Stimulated activated CD4-positive, alpha-beta T cell treated with anti-CD3 and anti-CD28 coated beads, Interleukin-4, amount 100 ng/mL, for 1 hour (primary cell): ENCODE results near the gene ADAMTS1.

Source experiments
- DNase-seq: peaks from one replicate; pipeline ENCODE4 v3.0.0-alpha.2; 2020

ADAMTS1 gene

DNA sequence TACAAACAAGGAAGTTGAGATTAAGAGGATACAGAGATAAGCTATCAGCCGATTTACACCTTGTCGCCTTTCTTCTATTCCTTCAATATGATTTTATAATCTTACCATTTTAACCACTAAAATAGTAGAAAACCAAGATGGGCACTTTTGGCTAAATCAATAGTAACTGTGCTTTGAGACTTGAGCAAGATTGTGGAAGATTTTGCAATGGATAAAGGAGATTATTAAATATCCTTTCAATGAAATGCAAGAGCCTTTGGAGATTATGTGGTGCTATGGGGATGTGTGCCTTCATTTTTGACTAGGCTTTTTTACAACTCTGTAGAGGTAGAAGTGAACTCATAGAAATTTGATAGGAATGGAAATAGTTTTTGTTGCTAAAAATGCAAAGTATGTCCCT is 33.7 kb downstream of the ADAMTS1 start:
- DNase-seq: no peak

DNA sequence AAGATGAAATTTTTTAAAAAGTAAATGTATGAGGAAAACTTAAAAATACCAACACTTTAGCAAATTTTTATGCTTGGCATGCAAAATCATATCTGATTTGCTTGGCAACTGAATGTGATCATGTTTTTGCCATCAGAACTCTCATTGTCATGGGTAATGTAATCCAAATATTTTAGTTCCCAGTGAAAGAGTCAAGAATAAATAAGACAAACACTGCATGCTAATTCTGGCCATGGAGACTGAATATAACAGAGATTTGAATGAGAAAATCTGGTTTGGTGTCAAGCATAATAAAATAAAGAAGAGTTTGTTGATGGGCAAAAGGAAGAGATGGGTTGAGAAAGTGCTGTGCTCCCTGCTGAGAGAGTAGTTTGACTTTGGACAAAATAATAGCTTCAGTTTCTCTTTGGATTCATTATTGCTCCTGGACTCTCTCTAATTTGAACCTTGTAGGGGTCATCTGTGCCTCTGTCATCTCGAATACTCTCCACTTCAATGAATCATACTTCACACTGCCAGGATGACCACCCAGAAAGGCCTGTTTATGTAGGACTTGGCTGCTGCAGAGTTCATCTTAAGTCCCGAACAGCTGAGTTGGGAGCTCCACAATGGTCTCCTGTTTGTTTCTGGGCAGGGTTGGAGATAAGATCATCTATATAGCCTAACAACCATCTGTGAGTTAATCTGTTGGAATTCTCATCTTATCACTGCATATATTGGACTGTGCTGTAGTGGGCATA is 34.4 kb downstream of the ADAMTS1 start:
- no peak for DNase-seq

DNA sequence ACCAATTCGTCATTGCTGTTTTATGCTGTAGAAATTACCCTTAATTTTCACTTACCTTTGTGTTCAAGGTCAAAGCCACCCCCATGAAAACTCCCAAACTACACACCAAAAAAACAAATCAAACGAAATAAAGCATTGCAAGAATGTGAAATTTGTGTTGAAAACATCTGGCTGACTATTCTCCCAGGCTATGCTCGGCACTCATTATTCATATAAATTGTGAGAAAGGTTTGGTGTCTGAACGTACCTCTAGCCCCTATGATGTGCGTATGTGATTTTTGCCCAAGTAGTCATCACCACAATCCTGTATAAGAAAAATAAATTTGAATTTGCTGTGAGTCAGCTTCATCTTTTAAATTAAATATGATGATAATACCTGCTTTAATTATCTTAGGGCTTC is 34.9 kb downstream of the ADAMTS1 start:
- DNase-seq: no peak

DNA sequence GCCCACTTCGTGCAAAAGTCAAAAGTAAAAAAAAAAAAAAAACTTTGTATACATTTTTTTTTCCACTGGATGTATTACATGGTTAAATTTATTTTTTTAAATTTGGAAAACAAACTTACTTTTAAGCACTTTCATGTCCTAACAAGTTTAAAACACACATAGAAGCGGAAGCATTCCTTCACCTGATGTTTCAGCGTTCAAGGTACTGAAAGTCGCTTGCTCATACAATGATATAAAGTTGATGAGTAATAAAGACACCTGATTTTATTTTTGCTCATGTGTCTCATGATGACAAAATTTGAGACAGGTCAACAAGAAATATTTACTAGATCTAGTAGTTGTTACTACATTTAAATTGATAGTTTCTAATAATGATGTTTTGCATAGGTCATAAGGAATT is 35.5 kb downstream of the ADAMTS1 start:
- DNase-seq: no peak

DNA sequence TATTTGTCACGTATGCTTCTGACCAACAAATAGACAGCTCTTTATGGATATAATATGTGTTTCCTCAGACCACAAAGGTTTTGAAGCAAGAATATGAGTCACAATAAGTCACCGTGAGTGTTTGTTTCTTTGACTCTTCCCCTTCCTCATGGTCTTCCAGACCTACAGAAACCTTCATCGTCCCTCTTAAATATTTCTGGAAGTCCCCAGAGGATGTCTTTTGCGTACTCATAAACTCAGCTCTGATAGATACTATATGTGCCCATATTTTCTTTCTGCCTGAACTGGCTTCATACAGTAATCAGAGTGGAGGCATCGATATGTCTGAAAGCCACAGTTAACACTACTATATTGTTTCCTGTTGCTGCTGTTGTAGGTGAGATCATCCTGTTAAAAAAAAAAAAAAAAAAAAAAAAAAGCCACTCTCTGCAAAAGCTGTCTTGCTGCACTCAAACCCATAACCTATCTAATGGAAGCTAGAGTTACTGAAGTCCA is 38.4 kb downstream of the ADAMTS1 start:
- DNase-seq: no peak

DNA sequence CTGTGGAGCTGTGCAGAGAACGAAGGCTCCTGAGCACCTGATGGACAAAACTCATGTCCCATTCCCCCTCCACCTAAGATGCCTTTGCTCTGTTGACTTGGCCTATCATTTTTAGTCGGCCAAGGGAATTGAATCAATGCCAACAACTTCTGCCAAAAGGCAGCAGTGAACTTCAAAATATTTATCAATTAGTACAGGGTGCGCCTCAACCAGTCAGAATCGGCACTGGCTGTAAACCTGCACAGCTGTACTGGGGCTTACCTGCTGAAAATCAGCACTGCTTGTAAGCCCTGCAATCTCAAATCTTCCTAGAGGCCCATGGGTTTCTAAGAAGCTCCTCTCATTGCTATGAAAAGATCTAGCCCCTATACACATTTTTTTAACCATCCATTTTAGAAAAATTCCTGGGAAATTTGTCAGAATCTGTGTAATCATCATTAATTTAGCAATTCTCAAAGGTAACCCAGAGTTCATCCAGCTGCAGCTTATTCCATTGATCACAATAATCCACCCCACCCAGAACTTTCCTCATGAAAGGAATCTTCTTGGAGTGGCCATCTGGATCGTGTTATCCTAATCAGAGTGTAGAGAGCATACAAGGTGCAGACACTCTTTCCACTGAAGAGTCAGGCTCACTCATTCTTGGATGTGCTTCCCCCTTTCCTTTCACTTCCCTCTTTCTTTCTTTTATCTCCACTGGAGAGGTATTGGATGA is 40.2 kb downstream of the ADAMTS1 start:
- no peak for DNase-seq

DNA sequence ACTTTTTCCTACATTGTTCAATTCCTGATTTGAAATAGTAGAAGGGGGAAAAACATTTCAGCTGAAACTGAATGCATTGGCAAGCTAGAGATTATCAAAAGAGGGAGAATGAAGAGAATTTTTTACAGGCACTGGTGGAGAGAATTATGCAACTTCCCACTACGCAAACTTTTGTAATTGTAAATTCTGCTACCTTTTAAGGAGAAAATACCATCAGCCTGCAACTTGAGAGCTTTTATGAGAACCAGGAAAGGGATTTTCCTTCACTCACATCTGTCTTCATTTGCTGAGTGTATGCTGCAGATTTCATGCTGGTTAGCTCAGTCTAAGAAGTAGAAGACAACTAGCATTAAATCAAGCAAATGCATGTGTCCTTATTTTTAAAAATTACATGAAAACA is 43.7 kb downstream of the ADAMTS1 start:
- DNase-seq: no peak

DNA sequence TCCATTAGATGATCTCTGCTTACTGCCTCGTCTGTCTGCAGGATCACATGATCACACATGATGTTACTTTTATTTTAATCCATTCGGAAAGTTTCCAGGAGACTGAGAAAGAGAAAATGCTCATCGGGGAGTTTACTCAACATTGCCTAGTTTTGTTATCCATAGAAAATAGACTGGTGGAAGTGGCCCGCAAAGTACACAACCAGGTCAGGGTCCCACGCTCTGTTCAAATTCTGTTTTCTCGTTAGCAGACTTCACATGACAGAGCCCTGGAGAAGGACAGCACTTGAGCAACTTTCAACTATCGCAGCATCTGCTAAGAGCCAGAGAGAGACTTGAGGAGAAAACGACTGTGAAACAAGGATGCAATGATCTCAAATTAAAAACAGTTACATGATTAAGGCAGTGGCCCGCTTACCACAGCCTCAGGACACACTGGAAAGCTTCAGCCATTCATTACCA is 44.2 kb downstream of the ADAMTS1 start:
- no peak for DNase-seq

DNA sequence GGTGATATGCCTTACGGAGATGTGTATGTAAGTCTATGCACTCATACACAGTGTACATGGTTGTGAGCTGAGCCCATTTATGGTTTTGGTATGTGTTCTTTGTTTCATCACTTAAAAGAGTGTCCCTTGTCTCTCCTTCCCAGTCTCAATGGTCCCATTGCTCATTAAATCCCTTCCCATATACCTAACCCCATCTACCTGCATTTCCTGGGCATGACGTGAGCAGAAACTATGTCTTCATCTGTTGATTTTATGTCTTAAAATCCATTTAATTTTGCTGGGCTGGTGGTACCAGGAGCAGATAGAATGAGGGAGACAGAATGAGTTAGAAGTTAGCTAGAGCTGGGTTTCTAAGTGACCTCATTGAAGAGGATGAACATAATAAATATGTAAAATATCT is 44.8 kb downstream of the ADAMTS1 start:
- DNase-seq: no peak

DNA sequence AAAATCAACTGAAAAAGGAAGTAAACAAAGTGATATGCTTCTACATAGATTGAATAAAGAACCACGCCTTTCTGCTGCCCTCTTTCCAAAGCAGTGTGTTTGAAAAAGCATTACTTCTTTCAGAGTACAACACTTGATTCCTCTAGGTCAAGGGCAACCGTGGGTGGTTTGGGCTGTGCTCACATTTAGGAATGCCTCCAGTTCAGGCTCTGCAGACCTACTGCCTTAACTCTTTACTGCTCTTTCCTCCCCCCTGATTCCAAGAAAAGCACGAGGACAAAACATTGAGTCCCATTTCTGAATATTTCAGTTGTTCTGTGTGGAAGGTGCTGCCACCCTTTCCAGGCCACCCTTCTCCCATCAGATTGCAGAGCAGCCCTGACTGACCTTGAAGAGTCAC is 45.2 kb downstream of the ADAMTS1 start:
- DNase-seq: no peak

DNA sequence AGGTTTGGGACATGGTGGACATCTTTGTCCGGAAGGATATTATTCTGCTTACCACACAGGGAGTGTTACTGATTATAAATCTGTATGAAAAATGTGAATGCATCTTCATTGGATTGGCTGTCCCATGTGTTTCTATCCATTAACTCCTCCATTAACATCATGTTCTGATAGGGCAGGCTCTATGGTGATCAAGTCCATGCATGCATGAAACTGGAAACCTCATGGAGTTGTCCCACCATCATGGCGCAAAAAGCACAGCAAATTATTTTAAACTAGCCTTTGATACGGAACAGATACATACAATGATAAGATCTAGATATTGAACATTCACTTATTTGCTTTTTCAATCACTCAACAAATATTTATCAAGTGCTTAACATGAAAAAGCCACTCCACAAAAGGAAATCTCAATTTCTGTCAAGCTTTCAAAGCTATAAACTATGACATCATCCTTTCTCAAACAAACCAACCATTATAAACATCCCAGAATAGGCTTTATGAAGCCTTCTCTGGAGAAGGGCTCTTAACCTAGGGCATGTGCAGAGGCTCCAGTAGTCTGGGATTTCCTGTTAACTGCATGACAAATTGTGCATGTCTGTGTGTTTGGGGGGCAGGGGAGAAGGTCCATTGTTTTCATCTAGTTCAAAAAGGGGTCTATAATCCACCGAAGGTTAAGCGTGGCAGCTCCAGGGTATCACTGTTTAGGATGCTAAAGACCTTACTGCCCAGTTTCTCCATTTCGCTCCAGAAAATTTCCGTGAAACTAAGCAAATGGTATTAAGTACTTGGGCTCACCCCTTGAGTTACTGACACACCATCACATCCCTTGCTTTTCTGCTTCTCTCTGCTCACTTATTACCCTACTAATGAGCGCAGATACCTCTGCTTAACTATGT is 46.1 kb downstream of the ADAMTS1 start:
- no peak for DNase-seq

DNA sequence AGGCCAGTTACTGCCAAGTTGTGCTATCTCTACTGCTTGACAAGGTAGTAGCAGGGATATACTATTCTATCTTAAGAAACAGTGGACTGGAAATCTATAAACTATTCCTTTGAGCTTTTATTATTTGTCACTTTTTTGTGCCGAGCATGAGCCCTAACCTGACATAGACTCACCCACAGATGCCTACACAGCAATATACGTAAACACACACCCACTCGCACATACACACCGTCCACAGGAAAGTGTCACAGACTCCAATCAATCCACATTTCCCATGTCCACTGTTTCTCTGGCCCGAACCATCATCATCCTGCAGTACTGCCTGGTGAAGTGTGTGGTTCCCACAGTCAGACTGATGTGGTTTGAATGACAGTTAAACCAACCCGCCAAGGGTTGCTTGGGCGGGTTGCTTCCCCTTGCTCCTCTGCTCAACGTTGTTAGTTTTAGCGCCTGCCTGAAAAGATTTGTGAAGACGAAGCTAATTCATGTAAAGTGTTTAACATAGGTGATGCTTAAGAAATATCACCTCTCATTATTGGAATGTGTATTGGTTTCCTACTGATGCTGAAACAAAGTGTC is 47.2 kb downstream of the ADAMTS1 start:
- no peak for DNase-seq

DNA sequence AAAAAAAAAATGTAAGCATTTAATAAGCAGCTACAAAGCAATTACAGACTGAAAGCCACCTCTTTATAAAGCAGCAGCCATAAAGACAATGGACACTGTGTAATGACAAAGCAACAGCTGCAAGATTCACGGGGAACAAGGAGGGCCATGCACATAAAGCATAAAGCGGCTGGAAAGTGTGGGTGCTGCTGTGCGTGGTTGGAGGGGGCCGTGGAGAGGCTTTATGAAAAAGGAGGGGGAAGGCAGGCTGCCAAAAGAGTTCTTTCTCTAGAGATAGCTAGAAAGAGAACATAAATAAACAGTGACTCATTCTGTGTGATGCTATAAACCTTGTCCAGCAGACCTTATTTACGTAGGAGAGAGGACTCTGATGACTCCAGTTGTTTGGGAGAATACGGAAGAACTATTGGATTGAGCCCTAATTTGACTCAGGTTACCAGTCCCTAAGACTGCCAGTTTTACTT is 49.3 kb downstream of the ADAMTS1 start:
- no peak for DNase-seq

DNA sequence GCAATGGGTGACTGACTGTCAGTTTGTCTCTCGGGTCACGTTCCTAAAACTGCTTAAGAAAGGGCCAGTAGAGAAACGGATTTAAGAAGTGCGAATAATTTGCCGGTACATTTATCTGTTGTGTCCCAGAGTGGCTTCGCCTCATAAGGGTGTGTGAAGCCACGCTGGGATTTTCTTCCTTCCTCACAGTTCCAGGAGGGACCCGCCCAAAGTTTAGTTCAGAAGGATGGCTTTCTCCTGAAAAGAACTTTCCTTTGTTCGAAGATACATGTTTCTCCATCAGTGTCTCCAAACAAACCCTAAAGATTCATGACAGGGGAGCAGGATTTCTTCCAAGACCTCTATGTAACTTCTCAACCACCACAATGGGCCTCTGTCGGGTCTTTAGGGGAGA is 49.8 kb downstream of the ADAMTS1 start:
- DNase-seq: no peak

DNA sequence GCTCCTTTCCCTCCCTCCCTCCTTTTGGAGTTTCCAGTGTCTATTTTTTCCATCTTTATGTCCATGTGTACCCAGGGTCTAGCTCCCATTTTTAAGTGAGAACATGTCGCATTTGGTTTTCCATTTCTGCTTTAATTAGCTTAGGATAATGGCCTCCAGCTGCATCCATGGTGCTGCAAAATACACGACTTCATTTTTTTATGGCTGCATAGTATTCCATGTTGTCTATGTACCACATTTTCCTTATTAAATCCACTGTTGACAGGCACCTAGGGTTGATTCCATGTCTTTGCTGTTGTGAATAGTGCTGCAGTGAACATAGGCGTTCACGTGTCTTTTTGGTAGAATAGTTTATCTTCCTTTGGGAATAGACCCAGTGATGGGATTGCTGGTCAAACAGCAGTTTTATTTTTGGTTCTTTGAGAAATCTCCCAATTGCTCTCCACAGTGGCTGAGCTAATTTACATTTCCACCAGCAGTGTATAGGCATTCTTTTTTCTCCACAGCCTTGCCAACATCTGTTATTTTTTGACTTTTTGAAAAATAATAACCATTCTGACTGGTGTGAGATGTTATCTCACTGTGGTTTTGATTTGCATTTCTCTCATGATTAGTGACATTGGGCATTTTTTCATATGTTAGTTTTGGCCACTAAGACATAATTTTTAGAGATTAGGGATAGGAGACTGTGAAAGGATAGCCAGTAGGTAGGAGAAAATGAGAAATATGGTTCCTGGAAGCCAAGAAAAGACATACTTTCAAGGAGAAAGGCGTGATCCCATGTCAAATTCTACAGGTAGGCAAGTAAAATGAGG is 50.4 kb downstream of the ADAMTS1 start:
- no peak for DNase-seq

DNA sequence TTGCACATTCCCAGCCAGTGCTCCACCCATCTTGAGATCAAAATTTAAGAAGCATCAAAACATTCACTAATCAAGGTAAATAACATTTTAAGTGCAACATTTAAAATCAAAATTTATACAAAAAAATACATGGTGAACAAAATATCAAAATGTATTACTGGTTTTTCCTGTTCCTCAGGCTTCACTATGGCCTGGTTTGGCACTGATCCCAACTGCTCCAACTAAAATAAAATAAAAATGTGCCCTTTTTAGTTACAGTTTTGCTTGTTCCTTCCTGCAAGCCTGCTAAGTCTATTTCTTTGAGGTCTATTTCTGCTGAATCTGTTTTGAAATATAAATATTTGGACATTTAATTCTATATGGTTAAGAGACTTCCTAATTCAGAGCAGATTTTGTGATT is 54.9 kb downstream of the ADAMTS1 start:
- no peak for DNase-seq

DNA sequence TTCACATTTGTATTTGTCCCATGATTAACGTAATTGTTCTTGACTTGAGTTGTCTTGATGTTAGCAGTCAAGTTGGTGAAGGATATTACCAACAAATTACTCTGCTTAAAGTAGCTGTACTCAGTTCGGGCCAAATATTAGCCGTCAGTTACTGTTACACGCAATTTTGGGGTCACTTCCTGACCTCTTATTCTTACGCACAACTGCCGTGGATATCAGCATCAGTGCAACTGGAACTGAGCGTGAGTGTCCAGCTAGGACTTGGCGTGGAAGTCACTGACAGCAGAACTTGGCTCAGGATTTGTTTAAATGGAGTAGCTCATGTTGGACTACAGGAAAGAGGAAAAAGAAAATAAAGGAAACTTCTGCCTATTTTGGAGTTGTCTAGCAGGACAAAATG is 56.4 kb downstream of the ADAMTS1 start:
- no peak for DNase-seq
